HG02623 (cell line): ENCODE measurements around the gene DHRS2.

Source experiments
- ATAC-seq: cut with Tn5 transposase; IDR thresholded peaks from one replicate; pipeline ENCODE4 v1.9.1; 2021; ENCODE audit warnings: moderate library complexity; ENCODE audit not compliant: unreplicated experiment

DHRS2 gene

DNA sequence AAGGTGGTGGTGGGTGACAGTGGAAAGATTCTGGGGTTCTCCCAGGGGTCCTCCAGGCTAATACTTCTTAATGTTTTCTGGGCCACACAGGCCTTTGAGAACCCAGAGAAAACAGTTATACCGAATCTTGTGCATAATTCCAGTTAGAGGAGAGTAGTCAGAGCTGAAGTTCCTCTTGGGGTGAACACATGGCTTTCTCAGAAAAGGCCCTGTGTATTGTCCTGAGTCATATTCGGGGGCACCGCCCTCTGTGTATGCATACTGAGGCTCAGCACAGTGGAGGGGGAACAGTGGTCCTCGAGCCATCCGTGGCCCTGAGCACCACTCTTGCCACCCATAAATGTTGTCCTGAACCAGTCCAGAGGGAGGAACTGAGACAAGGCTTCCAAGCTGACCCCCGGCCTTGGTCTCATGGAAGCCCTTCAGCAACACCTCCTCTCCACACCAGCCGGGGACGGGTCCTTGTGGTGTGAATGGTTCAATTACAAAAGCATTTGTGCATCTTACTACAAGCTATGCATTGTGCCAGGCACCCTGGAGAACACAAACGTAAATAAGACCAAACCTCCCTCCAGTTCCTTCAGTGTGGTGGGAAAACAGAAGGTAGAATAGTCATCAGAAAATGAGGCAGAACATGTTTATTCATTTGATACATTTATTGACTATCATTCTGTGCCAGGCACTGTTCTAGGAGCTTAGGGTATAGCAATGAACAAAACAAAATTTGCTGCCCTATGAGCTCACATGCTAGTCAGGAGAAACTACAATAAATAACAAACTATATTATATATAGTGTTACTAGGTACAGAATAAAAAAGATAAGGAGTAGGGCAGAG, 9.9 kb downstream of the DHRS2 start:
- ATAC-seq: no peak

DNA sequence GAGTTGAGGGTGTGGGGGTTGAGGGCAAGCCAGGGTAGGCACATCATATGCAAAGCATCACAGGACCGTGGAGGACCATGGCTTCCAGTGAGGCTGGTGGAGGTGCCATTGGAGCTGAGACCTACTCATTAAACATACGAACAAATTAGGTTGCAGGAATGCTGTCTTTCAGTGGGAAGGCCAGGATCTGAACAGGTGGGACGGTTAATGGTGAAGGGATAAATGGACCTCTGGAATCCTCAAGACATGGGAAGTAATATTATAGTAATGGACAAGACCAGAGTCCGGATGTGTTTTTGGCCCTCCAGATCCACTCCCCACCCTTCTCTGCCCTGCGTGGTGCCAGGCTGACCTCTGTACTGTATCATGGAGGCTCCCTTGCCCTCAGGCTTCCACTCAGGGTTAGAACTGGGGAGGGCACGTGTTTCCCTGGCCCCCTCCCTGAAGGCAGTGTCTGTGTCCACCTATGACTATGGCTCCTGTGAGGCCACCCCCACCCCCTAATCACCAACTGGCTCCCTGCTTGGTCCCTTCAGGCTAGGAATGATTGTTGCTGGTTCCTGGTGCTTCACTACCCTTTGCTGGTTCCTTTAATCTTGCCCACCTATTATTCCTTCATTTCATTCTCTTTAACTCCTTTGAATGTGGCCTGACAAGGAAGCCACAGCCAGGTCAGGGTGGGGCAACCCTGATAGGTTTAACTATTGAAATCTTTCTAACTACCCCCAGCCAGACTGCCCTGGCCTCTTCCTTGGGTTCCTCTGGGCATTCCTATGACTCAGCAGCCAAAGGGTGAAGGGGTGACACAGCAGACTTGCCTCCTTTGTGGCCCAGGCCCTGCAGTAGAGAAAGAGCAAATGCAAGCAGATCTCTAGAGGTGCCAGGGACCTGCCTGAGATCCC, 10.7 kb downstream of the DHRS2 start:
- no peak for ATAC-seq

GRCh38 chr14:23647619-23648018, 11.5 kb downstream of the DHRS2 start:
- no peak for ATAC-seq

GRCh38 chr14:23648764-23649460, 12.7 kb downstream of the DHRS2 start:
- ATAC-seq: no peak

- no peak for ATAC-seq
These were observed 14.3 kb downstream of the DHRS2 start for GRCh38 chr14:23650506-23650905.

GRCh38 chr14:23653051-23653450, 16.9 kb downstream of the DHRS2 start:
- ATAC-seq: no peak

DNA sequence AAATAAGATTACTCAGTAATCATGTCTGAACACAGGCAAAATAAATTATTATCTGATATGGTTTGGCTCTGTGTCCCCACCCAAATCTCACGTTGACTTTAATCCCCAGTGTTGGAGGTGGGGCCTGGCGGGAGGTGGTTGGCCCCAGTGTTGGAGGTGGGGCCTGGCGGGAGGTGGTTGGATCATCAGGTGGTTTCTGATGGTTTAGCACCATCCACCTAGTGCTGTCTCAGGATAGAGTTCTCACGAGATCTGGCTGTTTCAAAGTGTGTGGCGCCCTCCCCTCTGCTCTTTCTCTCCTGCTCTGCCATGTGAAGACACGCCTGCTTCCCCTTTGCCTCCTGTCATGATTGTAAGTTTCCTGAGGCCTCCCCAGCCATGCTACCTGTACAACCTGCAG, 18.1 kb downstream of the DHRS2 start:
- no peak for ATAC-seq

DNA sequence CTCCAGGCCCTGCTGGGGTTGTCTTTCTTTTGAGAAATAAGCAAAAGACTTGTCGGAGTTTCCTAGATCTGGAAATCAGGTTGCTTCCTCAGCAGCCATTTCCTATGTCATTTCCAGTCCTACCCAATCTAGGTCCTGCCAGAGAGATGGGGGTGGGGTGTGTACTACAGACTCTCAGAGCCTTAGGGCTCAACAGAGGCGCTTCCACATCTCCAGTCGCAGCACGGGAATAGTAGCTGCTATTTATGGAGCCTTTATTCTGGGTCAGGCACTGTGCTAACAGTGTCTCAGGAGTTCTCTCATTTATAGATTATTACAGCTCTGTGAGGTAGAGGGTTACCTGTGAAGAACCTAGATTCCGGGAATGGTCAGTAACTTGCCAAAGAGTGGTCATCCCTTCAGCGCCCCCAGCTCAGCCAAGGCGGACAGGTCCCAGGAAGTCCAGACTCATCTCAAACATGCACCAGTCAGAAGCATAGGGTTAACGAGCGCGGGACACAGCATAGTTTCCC, 21.9 kb downstream of the DHRS2 start:
- ATAC-seq: no peak

DNA sequence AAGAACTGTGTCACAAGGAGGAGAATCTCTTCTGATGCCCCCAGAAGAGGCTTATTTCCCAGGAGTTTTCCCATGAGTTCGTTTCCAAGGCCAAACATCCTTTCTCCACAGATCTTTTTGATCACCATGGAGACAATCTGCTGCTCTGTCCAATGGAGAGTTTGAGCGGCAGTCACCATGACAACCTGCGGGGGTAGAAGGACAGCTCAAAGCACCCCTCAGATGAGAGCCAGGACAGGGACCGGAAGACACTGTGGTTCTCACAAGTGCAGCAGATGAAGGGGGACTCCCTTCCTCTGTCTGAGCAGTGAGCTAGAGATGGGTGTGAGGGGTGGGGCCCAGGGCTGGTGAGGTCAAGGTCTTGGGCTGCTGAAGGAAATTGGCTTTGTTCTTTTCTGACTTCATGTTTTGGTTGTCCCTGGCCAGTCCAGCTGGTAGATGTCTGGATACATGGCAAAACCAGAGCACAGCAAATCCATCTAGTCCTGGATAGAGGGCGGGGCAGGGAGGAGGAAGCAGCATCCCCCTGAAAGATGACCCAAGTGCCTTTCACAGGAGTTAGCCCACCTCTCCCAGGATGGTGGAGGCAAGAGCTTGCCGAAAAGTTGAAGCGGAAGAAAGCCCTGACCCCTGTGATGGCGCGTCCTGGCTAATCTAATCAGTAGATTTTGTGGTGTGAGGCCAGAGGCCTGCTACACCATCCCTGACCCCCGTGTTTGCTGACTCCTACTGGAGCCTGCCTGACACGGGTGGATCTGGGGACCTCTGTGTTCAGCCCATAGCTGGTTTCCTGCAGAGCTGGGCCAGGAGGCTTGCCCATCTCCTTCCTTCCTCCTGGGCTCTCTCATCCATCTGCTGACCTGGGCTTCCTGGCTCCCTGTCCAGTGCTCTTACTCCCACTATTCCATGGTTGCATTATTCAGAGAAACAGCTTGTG, 24.4 kb downstream of the DHRS2 start:
- no peak for ATAC-seq

DNA sequence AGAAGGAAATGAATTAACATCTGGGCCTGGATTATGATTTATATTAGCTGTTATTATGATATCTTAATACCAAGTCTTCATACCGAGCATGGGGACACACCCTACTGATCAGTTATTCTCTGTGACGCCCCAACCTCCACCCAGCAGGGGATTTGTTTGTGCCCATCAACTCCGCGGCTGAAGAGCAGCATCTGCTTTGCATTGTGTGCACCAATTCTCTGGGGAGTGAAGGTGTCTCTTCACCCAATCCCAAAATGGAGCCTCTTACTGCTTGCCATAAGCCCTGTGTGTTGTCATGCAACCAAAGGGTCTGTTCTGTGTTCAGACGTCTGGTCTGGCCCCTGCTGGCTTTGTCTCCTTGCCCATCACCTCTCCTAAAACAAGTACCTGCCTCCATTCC, 25.4 kb downstream of the DHRS2 start:
- no peak for ATAC-seq

GRCh38 chr14:23663127-23663526, 27.0 kb downstream of the DHRS2 start:
- no peak for ATAC-seq

- no peak for ATAC-seq
These were observed 27.5 kb downstream of the DHRS2 start for GRCh38 chr14:23663711-23664110.

- ATAC-seq: no peak
These were observed 28.2 kb downstream of the DHRS2 start for GRCh38 chr14:23664207-23664885.

DNA sequence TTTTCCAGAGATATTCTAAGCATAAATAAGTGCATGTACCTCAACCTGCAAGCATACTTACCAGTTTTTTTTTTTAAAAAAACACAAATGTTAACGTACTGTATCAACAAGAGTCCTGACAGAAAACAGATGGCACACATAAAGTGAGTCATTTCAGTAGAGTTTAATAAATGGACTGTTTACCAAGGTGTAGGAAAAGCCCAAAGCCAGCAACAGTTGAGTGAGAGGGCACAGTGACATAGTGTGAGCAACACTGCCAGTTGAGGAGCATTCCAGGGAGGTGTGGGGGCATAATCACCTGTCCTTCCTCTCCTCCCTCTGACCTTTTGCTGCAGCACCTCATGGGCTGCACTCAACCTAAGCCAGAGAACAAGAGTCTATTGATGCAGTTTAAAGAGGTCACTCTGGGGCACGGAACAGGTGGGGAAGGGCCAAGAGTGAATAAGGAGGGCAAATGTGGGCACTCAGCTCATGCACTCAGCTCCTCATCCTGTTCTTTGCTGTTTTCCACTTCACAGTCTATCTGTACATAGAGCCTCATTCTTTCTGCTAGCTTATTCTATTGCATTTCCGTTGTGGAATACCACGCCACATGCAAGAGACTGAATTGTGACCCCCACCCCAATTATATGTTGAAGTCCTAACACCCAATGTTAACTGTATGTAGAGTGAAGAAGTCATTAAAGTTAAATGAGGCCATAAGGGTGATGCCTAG, 29.3 kb downstream of the DHRS2 start:
- no peak for ATAC-seq

- no peak for ATAC-seq
These were observed 31.0 kb downstream of the DHRS2 start for GRCh38 chr14:23667134-23667533.

DNA sequence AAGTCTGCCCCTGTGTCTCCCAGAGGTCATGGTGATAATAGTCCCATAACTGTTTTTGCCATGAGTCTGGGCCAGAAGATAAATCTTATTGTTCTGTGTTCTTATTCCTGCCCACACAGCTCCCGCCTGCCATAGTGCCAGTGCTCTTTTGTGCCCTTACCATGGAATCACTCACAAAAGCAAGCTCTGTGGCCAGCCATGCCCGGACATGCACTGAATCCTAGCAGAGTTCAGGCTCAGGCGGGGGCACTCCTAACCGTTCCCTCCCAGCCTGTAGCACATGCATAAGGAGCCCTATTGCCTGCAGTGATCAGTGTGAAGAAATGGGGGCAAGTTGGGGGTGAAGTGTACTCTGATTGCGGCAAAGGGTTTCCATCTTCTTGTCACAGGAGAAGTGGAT, 33.3 kb downstream of the DHRS2 start:
- no peak for ATAC-seq

- ATAC-seq: no peak
These were observed 34.3 kb downstream of the DHRS2 start for GRCh38 chr14:23670481-23670880.

DNA sequence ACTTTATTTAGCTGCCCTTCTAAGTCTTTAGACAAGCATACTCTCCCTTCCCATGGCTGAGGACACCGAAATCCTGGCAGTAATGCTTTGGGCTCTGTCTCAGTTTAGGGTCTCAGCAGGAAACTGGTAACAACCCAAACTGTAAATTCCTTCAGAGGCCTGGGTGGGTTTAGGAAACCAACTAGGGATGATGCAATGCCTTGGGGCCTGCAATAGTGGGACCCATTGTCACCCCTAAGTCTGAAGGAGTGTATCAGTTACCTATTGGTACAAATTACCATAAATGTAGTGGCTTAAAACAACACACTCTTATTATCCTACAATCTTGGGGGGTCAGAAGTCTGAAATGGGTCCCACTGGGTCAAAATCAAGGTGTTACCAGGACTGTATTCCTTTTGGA, 36.0 kb downstream of the DHRS2 start:
- no peak for ATAC-seq

DNA sequence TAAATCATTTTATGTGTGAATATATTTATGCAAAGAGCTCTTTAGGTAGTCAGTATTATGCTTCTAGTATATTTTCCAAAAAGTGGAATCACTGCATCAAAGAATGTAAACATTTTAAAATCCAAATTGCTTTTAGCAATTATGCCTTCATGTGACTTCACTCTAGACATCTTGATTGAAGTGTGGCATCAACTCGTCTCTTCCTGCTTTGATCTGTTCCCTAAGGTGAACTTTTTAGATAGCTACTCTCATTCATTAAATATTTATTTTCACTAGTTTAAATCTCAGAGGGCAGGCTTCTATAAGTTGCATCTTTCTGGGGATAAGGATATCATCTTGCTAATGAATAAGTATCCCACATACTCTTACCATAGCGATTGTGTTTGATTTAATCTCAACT, 39.2 kb downstream of the DHRS2 start:
- no peak for ATAC-seq
